MM.1S (cell line): ENCODE measurements around the gene DDX24.

Experiments
- DNase-seq: peaks from one replicate; pipeline ENCODE4 v3.0.0-alpha.2; 2015
- H2AFZ ChIP-seq: fragments of 300-600 bp; sonication (generic); 2 replicates; pipeline ENCODE4 v1.6.0; 2016; ENCODE audit warnings: antibody characterized with exemption, low read length
- H3F3A ChIP-seq: fragments of 300-600 bp; sonication (generic); 2 replicates; pipeline ENCODE4 v1.6.1; 2016; ENCODE audit warnings: mild to moderate bottlenecking, antibody characterized with exemption, low read length, moderate library complexity, mixed read lengths; ENCODE audit not compliant: insufficient read depth
- H3K27ac ChIP-seq: fragments of 300-600 bp; sonication (generic); 2 replicates; pipeline ENCODE4 v1.5.1; 2016; ENCODE audit warnings: mild to moderate bottlenecking, low read length
- H3K27me3 ChIP-seq: fragments of 300-600 bp; sonication (generic); replicated peaks from 2 replicates; pipeline ENCODE4 v1.6.0; 2016; ENCODE audit warnings: low read length; ENCODE audit not compliant: insufficient read depth
- H3K36me3 ChIP-seq: fragments of 300-600 bp; sonication (generic); replicated peaks from 2 replicates; pipeline ENCODE4 v1.6.1; 2016; ENCODE audit warnings: mild to moderate bottlenecking, low read length, mixed read lengths; ENCODE audit not compliant: insufficient read depth
- H3K4me1 ChIP-seq: fragments of 300-600 bp; sonication (generic); 2 replicates; pipeline ENCODE4 v1.6.1; 2016; ENCODE audit warnings: low read length, mixed read lengths
- H3K4me2 ChIP-seq: fragments of 300-600 bp; sonication (generic); 2 replicates; pipeline ENCODE4 v1.6.0; 2016; ENCODE audit warnings: low read depth, low read length
- H3K4me3 ChIP-seq: fragments of 300-600 bp; sonication (generic); 2 replicates; pipeline ENCODE4 v1.5.1; 2016; ENCODE audit warnings: low read length, mixed read lengths
- H3K79me2 ChIP-seq: fragments of 300-600 bp; sonication (generic); 2 replicates; pipeline ENCODE4 v1.6.1; 2016; ENCODE audit warnings: mixed run types, low read length, mixed read lengths
- H3K9ac ChIP-seq: fragments of 300-600 bp; sonication (generic); 2 replicates; pipeline ENCODE4 v1.6.1; 2016; ENCODE audit warnings: low read length, mixed read lengths
- H3K9me2 ChIP-seq: fragments of 300-600 bp; sonication (generic); replicated peaks from 2 replicates; pipeline ENCODE4 v1.6.1; 2016; ENCODE audit warnings: mild to moderate bottlenecking, low read length, mixed read lengths; ENCODE audit not compliant: insufficient read depth
- H3K9me3 ChIP-seq: fragments of 300-600 bp; sonication (generic); replicated peaks from 2 replicates; pipeline ENCODE4 v1.6.1; 2016; ENCODE audit warnings: mild to moderate bottlenecking, low read length, mixed read lengths; ENCODE audit not compliant: insufficient read depth
- H4K20me1 ChIP-seq: fragments of 300-600 bp; sonication (generic); 2 replicates; pipeline ENCODE4 v1.6.1; 2016; ENCODE audit warnings: mild to moderate bottlenecking, low read length, moderate library complexity, mixed read lengths; ENCODE audit not compliant: insufficient read depth
- CTCF ChIP-seq: fragments of 300-600 bp; sonication (generic); IDR thresholded peaks from 2 replicates; pipeline ENCODE4 v1.5.1; 2016; ENCODE audit warnings: antibody characterized with exemption, low read length, mixed read lengths
- EZH2 ChIP-seq: fragments of 300-600 bp; sonication (generic); optimal IDR thresholded peaks from 2 replicates; pipeline ENCODE3; 2017; ENCODE audit warnings: low read depth, mild to moderate bottlenecking, antibody characterized with exemption, low read length, mixed read lengths
- EZH2phosphoT487 ChIP-seq: fragments of 300-600 bp; sonication (generic); IDR thresholded peaks from 2 replicates; pipeline ENCODE4 v1.6.1; 2018; ENCODE audit warnings: antibody characterized with exemption, low read length

Gene DDX24

GRCh38 chr14:94022532-94023411 lies 58.2 kb downstream of the DDX24 start:
- TF ChIP-seq EZH2 = no peak
- no peak for TF ChIP-seq EZH2phosphoT487
- no peak for TF ChIP-seq CTCF
- Histone ChIP-seq H3K9ac (peak overlapping the region; percentile 46; the same call in 1 of the 2 replicates), H3K4me3 (no peak overlapping the region), H3F3A (peaks cover 21% of the 10 kb centered on the region), H3K27me3 (no peaks in the 10 kb centered on the region), H3K9me3 (no peaks in the 10 kb centered on the region), H3K27ac (peak overlapping the region; percentile 94), H3K4me1 (peaks cover 34% of the 10 kb centered on the region), H3K9me2 (no peaks in the 10 kb centered on the region), H4K20me1 (no peaks in the 10 kb centered on the region), H3K36me3 (no peaks in the 10 kb centered on the region), H3K4me2 (peak overlapping the region; percentile 65; the same call in 1 of the 2 replicates), H3K79me2 (no peaks in the 10 kb centered on the region), H2AFZ (no peak overlapping the region)
- no peak for DNase-seq

- no peaks in the 10 kb centered on the region for H3K9me2 ChIP-seq
- no peaks in the 10 kb centered on the region for H3K27me3 ChIP-seq
- peaks cover 34% of the 10 kb centered on the region for H3K4me1 ChIP-seq
- H3F3A ChIP-seq = peaks cover 21% of the 10 kb centered on the region
- peak overlapping the region; percentile 94 for H3K27ac ChIP-seq
- H3K79me2 ChIP-seq = no peaks in the 10 kb centered on the region
- no peak overlapping the region for H3K4me3 ChIP-seq
- peak overlapping the region; percentile 52; the same call in 1 of the 2 replicates for H2AFZ ChIP-seq
- TF ChIP-seq EZH2phosphoT487 (no peak), CTCF (no peak), EZH2 (no peak)
- peak overlapping the region; percentile 46 for H3K9ac ChIP-seq
- no peaks in the 10 kb centered on the region for H3K36me3 ChIP-seq
- H3K4me2 ChIP-seq = peak overlapping the region; percentile 65
- no peaks in the 10 kb centered on the region for H4K20me1 ChIP-seq
- no peaks in the 10 kb centered on the region for H3K9me3 ChIP-seq
- DNase-seq = peak; percentile 78
These were observed 59.4 kb downstream of the DDX24 start for GRCh38 chr14:94021416-94022157.

GRCh38 chr14:94021001-94021400 lies 60.0 kb downstream of the DDX24 start:
- Histone ChIP-seq H4K20me1 (no peaks in the 10 kb centered on the region), H3K36me3 (no peaks in the 10 kb centered on the region), H3K27ac (peak overlapping the region; percentile 94), H3K9me2 (no peaks in the 10 kb centered on the region), H3K4me1 (peaks cover 34% of the 10 kb centered on the region), H3K9me3 (no peaks in the 10 kb centered on the region), H3F3A (peaks cover 21% of the 10 kb centered on the region), H3K4me2 (peak overlapping the region; percentile 65), H3K9ac (peak overlapping the region; percentile 46; the same call in 1 of the 2 replicates), H3K4me3 (no peak overlapping the region), H3K27me3 (no peaks in the 10 kb centered on the region), H2AFZ (no peak overlapping the region), H3K79me2 (no peaks in the 10 kb centered on the region)
- TF ChIP-seq EZH2 (no peak), EZH2phosphoT487 (no peak), CTCF (no peak)
- no peak for DNase-seq
